Stimulated activated CD4-positive, alpha-beta T cell treated with anti-CD3 and anti-CD28 coated beads, Interleukin-4, amount 100 ng/mL, for 24 hours (primary cell): Measurements from ENCODE around the gene DNM3.

Experiments
- DNase-seq: peaks from one replicate; pipeline ENCODE4 v3.0.0-alpha.2; 2020

The DNM3 gene

DNA sequence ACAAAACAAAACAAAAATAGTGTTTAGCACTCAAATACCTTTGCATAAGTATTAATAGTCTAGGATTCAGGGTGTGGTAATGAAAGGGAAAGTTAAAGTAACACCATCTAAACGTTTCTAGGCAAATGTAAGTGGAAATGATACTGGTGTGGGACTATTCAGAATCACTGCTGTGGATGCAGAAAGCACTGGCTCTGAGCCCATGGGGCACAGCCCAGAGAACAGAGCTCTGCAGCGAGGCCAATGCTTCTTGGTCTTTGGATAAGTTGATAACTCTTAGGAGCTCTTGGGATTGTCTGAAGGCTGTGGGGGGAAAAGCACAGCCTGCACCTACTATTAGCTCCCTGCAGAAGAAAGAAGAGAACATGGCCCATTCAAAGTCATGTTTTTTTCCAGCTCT is 21.4 kb upstream of the DNM3 start:
- DNase-seq, result no peak

DNA sequence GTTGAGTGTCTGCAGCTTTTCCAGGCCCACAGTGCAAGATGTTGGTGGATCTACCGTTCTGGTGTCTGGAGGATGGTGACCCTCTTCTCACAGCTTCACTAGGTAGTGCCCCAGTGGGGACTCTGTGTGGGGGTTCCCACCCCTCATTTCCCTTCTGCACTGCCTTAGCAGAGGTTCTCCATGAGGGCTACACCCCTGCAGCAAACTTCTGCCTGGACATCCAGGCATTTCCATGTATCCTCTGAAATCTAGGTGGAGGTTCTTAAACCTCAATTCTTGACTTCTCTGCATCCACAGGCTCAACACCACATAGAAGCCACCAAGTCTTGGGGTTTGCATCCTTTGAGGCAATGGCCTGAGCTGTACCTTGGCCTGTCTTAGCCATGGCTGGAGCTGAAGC is 14.3 kb upstream of the DNM3 start:
- DNase-seq, result no peak

DNA sequence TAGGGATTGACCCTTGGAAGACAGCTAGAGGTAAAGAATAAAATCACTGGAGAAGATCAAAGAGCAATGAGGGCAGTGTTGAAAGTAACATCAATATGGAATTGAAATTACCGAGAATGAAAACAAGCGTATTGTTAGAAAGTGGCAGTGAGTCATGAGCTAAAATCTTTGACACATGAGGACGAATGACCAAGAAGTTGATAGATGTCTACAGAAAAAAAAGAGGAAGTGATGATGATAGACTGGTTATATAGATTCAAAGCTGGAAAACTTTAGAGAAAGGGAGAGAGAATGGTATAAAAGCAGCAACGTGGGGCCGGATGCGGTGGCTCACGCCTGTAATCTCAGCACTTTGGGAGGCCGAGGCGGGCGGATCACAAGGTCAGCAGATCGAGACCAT is 12.5 kb upstream of the DNM3 start:
- no peak for DNase-seq

DNA sequence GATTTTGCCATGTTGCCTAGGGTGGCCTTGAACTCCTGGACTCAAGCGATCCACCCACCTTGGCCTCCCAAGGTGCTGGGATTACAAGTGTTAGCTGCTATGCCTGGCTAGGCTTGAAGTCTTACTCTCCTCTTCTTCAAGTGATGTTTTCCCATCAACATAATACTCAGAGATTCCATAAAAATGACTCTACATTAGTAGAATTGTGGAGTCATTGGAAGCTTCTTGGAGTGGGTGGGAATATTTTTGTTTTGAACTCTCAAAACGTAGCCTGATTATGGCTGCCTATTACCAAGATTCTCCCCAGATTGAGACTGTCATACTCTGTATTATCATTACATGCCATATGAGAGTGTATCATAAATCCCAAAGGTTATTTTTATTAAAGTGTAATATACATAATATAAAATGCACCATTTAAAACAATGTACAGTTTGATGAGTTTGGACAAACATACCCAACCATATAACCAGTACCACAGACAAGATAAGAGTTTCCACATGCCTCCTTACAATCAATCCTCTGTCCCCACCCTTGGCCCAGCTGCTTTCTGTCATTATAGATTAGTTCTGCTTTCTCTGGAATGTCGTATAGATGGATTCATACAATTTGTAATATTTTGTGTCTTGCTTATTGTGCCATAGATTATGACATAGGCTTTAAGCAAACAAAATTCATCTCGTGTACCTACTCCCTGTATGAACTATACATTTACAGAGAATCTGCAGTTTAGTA is 8.0 kb upstream of the DNM3 start:
- DNase-seq, result no peak

DNA sequence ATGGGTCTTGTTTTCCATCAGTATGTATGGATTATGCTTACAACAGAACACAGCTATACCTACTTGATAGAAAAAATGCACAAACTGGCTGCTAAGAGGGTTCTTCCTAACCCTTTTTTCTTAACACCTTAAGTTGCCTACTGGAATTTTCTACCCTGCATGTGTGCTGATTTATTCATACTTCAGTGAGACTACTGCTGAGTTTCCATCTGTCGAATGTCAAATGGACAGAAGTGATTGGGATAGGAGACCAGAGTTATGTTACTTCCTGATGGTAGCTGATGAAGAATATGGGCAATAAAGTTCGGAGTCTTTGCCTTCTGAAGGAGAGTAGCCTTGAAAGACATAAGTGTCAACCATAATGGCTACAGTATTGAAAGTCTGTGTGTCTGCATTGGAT is 6.5 kb upstream of the DNM3 start:
- DNase-seq, result no peak

DNA sequence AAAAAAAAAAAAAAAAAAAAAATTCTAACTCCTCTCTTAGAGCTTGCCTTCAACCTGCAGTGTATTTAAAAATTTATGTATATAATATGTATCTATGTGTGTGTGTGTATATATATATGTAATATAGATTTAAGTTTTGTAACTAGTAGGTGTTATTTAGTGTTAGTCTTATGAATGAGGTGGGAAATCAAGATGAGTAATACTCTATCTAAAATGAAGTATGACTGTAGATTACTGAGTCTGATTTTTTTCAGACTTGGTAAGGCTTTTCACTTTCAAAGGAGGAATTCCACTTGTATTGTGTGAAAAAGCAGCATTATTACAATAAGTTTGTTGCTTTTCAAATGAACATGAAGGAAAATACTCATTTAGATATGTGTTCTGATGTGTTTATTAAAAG is 5.4 kb upstream of the DNM3 start:
- DNase-seq, result no peak

DNA sequence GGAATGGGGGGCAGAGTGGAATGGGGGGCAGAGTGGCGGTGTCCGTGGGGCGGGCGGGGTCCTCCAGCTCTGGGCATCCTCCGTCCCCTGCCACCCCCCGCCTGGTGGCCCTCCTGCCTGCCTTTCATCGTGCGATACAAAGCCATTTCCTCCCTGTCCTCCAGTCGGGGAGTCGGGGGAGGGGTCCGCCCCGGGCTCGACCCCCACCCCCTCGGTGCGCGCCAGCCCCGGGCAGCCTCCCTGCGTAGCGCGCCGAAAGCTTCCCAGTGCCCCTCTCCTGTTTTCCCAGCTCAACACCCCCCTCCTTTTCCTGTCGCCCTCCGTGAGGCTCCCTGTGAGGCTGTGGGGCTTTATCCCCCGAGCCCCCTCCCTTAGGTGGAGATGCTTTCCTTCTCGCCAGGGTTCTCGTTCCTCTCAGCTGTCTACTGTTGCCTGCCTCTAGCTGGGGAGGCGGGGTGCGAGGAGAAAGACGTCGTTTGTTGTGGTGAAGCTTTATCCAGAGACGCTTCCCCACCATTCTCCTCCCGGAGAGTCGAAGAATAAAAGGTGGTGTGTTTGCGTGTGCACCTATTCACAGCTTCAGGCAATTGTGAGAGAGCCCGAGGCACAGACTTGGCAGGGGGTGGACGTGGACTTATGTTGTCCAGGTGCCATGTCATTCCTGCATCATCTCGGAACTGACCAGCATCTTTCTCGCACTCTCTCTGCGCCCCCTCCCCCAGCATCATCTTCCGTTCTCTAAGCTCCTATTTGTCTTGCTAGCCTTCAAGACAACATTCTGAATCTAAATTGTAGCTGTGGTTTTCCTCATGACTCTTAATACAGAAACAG is 848 bp downstream of the DNM3 start:
- peak; percentile 4 for DNase-seq

DNA sequence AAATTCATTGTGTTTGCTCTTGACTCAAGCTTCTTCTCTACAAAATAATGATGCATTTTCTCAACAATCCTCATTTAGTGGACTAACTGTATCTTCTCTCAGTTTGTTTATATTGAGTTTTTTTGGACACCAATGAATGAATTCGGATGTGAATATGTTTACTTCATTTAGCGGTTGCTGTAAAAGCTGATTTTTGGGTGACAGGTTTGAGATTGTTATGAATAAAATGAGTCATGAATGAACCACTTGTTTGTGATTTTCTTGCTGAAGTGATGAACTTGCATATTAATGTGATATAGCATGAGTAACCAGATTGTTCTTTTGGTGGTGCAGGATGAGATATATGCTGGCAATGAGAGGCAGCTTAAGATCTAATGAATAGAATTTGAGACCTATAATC is 3.1 kb downstream of the DNM3 start:
- DNase-seq, result no peak

DNA sequence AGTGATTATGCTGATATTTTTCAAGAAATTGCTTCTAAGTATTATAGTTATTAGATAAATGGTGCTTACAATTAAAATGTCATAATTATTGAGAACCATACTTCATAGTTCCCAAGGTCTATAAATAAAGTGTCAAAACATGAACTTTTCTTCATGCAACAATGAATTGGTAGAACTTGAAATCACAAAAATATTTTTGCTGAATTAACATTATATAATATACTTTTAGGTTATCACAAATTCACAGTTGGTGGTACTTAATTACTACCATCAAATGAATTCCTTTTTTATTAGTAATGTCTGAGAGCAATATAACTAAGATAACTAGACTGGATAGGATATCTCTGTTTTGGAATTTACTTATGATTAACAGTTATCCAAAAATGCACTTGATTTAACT is 4.7 kb downstream of the DNM3 start:
- no peak for DNase-seq

DNA sequence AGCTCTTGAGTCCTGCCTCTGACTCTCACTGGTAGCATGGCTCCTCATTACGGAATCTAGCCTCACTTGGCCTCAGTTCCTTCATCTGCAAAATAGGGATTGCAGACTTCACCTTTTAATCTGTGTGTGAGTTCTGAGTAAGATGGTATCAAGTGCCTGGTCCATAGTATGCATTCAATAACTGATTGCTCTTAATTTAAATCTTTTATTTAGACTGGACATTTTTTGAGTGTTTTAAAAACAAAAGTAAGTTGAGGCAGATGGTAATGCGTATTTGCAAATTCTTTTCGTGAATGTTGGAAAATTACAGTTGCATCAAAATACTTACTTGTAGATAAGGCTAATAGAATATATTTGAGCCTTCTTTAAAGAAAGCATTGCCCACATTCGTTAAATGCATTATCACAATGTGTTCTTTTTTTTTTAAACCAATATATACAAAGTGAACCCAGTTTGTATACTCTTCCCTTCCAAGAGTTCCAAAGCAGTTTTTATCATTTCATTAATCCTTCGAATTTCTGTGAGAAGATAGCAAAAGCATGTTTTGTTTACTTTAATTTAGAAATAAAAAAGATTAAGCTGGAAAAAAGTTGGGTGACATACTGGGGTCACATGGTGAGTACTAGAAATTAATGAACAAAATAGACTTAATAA is 8.1 kb downstream of the DNM3 start:
- no peak for DNase-seq

DNA sequence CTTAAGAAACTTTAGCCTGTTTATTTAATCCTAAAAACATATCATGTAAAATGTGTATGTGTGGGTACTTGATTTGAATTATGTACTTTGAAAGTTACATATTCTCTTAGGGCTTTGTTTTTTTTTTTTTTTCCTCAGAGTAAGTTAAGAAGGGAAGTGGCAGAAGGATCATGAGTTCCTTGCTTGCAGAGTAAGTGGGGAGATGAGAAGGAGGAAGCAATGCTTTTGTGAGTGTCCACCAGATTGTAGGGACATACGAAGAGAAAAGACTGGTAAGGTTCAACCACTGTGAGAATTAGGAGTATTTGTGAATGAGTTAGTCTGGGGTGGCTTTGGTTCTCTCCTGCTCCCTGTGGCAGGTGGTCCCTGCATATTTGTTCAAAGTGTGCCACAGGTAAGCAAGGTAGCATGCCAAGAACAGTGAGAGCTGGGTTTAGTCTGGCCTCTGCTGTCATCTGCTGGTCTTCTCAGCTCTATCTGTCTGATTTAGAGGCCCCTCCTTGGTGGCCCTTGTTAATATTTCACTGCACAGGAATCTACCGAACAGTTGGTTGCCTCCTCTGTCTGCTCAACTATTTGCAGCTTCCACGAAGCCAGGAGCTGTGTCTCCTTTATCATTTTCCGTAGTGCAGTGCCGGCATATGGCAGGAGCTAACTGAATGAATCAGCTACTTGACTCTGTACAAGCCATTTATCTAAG is 9.5 kb downstream of the DNM3 start:
- no peak for DNase-seq

DNA sequence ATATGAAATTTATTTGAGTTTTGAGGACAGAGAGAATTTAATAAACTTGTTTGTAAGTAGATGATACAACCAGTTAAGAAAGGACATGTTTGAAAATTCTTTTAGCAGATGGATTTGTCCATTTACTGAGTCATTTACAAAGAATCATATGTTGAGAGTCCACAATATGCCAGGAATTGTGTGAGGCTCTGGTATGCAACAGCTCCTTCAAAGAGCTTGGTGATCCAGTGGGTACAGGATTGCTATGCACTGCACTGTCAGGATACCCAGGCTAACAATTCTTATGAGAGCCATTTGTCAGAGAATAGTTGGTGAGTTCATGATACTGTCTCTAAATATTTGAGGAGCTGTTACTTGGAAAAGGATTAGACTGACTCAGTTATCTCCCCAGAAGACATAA is 11.0 kb downstream of the DNM3 start:
- DNase-seq, result no peak

DNA sequence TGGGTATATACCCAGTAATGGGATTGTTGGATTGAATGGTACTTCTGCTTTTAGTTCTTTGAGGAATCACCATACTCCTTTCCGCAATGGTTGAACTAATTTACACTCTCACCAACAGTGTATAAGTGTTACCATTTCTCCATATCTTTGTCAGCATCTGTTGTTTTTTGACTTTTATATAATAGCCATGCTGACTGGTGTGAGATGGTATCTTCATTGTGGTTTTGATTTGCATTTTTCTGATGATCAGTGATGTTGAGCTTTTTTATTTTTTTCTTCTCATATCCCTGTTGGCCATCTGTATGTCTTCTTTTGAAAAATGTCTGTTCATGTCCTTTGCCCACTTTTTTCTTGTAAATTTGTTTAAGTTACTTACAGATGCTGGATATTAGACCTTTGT is 14.1 kb downstream of the DNM3 start:
- no peak for DNase-seq

DNA sequence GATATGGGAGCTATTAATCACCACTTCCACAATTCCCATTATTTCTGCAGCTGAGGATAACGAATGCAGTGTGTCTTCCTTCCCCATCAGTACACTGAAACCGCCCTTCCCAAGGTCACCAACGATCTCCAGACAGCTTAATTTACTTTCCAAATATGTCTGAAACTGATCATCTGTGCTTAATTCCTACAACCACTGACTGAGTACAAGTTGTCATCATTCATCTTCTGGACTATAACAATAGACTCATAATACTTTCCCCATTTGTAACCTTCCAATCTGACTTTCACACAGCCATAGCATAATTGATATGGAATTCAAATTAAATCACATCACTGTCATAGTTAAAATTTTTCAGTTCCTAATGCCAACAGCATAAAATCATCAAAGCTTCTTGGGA is 17.4 kb downstream of the DNM3 start:
- no peak for DNase-seq

DNA sequence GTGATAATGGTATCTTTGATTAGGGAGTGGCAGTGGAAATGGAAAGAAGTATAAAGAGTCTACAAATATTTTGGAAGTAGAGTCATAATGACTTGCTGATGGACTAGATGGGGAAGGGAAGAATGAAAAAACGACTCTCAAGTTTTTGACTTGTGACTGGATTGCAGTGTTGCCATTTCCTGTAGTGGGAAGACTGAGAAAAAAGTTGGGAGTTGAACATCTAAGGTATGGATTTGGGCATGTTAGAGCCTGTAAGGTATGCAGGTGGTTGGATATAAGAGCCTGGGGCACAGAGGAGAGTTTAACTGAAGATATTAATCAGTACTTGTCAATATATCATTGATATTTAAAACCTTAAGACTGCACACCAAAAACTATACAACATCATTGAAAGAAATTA is 19.4 kb downstream of the DNM3 start:
- no peak for DNase-seq

DNA sequence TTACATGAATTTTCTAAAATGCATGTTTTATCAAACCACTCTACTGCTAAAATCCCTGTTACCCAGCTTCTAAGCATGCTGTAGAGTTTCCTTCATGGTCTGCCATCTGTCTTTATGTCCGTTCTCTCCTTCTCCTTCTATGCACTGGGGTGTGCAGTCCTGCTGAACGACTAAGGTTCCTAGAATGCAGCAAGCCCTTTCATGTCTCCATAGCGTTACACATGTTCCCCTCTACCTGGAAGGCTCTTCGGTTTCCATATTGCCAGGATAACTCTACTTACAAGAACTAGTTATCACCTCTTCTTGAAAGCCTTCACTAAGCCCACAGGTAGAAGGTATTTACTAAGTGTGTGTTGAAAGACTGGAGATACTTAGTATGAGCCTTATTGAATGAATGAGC is 22.2 kb downstream of the DNM3 start:
- DNase-seq, result no peak

DNA sequence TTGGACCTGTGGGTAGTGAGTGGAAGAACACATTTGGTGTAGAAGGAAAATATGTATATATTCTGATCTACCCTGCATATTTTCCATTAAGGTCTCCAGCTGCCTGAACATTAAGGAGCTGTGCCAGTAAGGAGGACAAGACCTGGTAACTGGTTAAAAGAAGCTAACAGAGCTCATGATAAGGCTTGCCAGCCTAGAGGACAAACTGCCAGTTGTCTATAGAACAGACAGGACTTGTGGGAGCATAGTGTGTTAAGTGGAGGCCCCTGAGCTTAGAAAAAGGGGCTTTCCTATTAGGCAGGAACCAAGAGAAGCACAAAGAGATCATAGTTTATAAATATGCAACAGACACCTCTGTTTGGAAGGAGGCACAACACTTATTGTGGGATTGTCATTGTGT is 23.0 kb downstream of the DNM3 start:
- no peak for DNase-seq

DNA sequence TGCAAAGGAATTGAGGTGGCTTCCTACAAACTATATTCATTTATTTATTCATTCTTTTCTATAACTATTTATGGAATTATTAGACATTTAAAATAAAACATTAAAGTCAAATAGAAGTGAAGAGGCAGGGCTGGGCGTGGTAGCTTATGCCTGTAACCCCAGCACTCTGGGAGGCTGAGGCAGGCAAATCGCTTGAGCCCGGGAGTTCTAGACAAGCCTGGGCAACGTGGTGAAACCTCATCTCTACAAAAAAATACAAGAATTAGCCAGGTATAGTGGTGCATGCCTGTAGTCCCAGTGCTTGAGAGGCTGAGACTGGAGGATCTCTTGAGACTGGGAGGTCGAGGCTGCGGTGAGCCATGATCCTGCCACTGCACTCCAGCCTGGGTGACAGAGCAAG is 23.8 kb downstream of the DNM3 start:
- no peak for DNase-seq

DNA sequence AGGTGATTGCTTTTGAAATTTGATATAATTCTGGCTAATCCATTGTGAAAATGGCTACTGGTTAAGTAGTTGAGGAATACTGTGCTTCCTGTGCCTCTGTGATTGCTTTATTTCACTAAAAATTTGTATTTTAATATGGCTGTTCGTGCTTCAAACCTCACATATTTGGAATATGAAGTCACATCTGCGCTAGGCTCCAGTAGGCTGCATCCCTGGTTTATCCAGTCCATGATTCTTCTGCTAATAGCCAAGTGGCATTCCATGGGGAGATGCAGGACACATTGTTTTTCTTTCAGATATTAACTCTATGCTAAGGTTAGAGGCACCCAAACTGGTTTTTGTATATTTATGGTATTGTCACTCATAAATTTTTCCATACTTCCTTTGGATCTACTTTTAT is 25.9 kb downstream of the DNM3 start:
- no peak for DNase-seq

DNA sequence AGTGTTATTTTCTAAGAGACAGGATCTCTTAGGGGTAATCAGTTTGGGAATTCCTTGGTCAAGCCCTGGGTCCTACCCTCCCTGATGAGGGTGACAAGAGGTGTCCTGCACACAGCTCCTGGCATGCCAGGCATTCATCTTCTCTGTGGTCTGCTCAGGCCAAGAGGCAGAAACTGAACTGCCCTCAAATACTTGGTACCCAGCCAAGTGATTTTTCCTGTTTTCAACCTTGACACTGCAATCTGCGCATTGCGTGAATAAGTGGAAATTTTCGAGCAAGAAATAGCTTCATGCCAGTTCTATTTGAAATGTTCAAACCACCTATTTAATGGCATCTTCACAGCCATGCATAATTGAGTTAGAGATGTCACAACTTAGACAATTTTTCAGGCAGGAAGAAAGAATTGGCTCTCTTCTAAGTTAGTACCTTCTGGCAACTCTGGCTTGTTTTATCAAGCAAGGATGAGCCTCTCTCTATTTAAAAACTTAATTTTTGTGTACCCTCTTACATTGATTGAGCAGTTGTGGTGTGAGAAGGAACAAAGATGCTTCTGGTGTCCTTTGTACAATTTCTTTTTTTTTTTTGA is 27.0 kb downstream of the DNM3 start:
- no peak for DNase-seq

DNA sequence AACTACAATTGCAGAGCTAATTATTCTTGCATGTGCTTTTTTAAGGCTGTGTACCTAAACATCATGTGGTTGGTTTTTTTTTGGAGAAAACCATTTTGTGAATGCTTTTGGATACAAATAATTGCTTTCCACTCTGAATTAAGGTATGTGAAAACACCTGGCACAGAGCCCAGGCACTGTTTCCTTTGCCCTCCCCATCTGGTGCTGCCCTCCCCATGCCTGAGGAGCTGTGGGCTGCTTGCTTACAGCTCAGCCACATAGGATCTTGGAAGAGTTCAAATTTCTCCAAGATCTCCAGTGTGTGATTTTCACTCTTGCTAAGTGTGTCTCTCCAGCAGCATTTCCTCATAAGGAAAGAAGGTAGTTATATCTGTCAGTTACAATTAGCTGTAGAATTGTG is 27.8 kb downstream of the DNM3 start:
- no peak for DNase-seq

DNA sequence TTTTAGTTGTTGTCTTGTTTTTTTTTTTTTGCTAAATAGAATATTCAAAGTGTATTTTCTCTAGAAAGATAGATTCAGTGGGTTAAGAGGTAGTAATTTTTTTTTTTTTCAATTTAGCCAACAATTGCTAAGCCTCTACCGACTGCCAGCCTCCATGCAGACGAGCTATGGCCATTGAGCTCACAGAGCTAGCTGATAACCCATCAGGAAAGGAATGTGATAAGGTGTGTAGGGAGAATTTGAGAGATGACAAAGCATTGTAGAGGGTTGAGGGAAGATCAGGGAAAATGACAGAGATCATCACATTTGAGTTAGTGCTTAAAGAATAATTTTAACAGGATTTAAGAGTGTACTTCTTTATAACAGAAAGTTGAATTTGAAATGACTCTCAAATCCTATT is 30.6 kb downstream of the DNM3 start:
- no peak for DNase-seq

DNA sequence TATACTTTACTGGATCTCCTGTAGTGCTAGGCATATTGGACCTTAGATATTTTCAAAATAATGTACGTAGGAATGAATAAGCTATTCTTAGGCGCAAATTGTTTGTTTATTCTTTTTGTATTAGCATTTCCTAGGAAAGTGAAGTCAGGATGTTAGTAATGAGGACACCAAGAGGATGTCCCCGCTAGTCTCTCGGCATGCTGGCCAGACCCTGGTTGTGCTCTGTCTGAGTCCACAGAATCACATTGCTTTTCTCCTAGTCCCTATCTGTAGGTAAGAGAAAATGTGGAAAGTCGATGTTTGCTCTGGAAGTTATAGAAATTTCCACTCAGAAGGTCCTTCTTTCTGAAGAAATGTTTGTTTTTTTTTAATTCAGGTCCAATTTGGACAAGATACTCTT is 31.1 kb downstream of the DNM3 start:
- DNase-seq, result no peak
